ENCODE results near the gene S100A14.

GRCh38 chr1:153592748-153593147, 23.4 kb downstream of the S100A14 start:
- TF ChIP-seq CTCF (conservative IDR thresholded peaks at IDR 0.05), result no peak
- no peak for TF ChIP-seq ZFX (IDR thresholded peaks at IDR 0.05)

All from C4-2B (cell line).